Gastroesophageal sphincter (tissue), 4 donors: ENCODE data around the gene SLC49A3. TPM values are rescaled to one million over a fixed set of nuclear protein-coding genes. Genes with fewer than 3 reads are reported as not detected.
A peak's percentile ranks its signal among the peaks of the same experiment; 100 is the strongest.

Experiments used
- ATAC-seq: fragments of 150-250 bp; one replicate; pipeline ENCODE4 v1.9.1; 2016; ENCODE audit warnings: mild to moderate bottlenecking, moderate library complexity
- H3K27ac ChIP-seq, 4 donors: fragments of 200-600 bp; sonication (generic) in 3 of 4; 1 replicate in 3 of 4; 2 replicates in 1 of 4; pipeline ENCODE4 v1.5.1; 2016 to 2019
- H3K27me3 ChIP-seq: fragments of 200-600 bp; sonication (generic); one replicate; pipeline ENCODE4 v1.5.1; 2019
- H3K36me3 ChIP-seq, 2 donors: fragments of 200-600 bp; sonication (generic); one replicate each; pipeline ENCODE4 v1.5.1; 2019; ENCODE audit warnings: control low read depth in 1 of 2
- H3K4me1 ChIP-seq, 3 donors: fragments of 200-600 bp; sonication (generic); 1 replicate in 2 of 3; 2 replicates in 1 of 3; pipeline ENCODE4 v1.5.1; 2016 to 2019; ENCODE audit warnings: control low read depth in 2 of 3
- H3K4me3 ChIP-seq, 2 donors: fragments of 200-600 bp; sonication (generic); one replicate each; pipeline ENCODE4 v1.5.1; 2019; ENCODE audit warnings: mild to moderate bottlenecking in 1 of 2, moderate library complexity in 1 of 2
- H3K9me3 ChIP-seq, 3 donors: fragments of 200-600 bp; sonication (generic); one replicate each; pipeline ENCODE4 v1.5.1; 2017 to 2019; ENCODE audit warnings: control low read depth in 2 of 3
- EP300 ChIP-seq: sonication (generic); formaldehyde crosslinking; IDR thresholded peaks from one replicate; pipeline ENCODE4 v1.6.1; 2017; ENCODE audit warnings: antibody characterized with exemption, mild to moderate bottlenecking
- POLR2A ChIP-seq, 2 donors: fragments of 450-650 bp; IDR thresholded peaks; one replicate each; pipeline ENCODE4 v1.6.1; 2017; ENCODE audit warnings: antibody characterized with exemption in 2 of 2, mild to moderate bottlenecking in 2 of 2, moderate library complexity in 1 of 2
- POLR2AphosphoS5 ChIP-seq: sonication (generic); formaldehyde crosslinking; IDR thresholded peaks from one replicate; pipeline ENCODE4 v1.6.1; 2017; ENCODE audit warnings: antibody characterized with exemption
- WGBS, 2 donors: methylation state at CpG; one replicate each; pipeline ENCODE4 v1.1.5; 2018; ENCODE audit warnings: low coverage in 1 of 2; 5-methylcytosine and 5-hydroxymethylcytosine counted together
- total RNA-seq, 4 donors: library from RNA; depleted of rRNA; stranded (reverse); fragments of >200 nt; gene quantifications; one replicate each; pipeline ENCODE4 v1.1.0, GENCODE V29; 2016
- TF ChIP-seq, protein P1 (sequence below), 4 experiments: fragments of 200-600 bp in 2 of 4; fragments of 450-650 bp in 2 of 4; sonication (generic) in 1 of 4; IDR thresholded peaks; one replicate each; pipeline ENCODE4 v1.5.1; 2017 to 2019; ENCODE audit warnings: antibody characterized with exemption in 4 of 4, mild to moderate bottlenecking in 2 of 4, moderate library complexity in 2 of 4

Gene SLC49A3
- total RNA-seq, 4 donors from 2014 or later = 5.2 to 8.7 (median 7.8) TPM

DNA sequence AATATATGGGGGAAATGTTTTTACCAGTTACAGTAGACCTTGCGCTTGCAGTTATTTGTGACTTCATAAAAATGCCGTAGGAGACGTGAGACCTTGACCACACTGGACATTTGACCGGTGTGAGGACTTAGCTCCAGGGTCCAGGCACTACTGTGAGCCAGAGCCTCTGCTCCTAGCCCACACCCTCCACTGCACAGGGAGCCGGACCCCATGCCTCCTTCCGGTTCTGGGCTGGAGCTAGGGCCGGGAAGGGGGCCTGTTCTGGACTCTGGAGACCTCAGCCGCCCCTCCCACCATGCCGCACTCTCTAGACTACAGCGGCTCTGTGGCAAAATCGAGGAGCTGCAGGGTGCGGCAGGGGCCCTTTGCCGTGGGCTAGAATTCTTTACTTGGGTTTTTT lies 22.0 kb upstream of the SLC49A3 start:
- WGBS, 2 donors = 76 to 91% methylated on average over 5 to 8 of the region's 13 CpGs
- TF ChIP-seq, protein P1, sequence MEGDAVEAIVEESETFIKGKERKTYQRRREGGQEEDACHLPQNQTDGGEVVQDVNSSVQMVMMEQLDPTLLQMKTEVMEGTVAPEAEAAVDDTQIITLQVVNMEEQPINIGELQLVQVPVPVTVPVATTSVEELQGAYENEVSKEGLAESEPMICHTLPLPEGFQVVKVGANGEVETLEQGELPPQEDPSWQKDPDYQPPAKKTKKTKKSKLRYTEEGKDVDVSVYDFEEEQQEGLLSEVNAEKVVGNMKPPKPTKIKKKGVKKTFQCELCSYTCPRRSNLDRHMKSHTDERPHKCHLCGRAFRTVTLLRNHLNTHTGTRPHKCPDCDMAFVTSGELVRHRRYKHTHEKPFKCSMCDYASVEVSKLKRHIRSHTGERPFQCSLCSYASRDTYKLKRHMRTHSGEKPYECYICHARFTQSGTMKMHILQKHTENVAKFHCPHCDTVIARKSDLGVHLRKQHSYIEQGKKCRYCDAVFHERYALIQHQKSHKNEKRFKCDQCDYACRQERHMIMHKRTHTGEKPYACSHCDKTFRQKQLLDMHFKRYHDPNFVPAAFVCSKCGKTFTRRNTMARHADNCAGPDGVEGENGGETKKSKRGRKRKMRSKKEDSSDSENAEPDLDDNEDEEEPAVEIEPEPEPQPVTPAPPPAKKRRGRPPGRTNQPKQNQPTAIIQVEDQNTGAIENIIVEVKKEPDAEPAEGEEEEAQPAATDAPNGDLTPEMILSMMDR (IDR thresholded peaks at IDR 0.05) = no peak
- TF ChIP-seq EP300 (no peak), POLR2AphosphoS5 (no peak)
- peaks cover 0 to 12% of the 10 kb centered on the region in 2 donors for H3K36me3 ChIP-seq
- peaks cover 9 to 41% (median 15%) of the 10 kb centered on the region in 3 donors for H3K4me1 ChIP-seq
- H3K27ac ChIP-seq = no peak overlapping the region
- ATAC-seq = no peak
- H3K27me3 ChIP-seq = no peaks in the 10 kb centered on the region
- no peak overlapping the region for H3K4me3 ChIP-seq
- no peaks in the 10 kb centered on the region for H3K9me3 ChIP-seq

DNA sequence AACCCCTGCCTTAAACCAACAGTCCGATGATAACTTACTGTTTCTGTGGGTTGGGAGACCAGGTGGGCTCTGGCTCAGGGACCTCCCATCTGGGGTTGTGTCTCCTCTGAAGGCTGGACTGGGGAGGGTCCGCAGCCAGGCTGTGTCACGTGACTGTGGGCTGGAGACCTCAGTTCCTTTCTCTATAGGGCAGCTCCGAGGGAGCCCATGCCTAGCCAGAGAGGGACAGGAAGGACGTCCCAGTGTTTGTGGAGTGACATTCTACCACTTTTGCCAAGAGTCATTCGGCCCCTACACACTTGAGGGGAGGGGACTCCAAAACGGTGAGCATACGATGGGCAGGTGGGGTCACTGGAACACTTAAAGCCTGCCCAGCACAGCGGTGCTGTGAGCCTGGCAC lies 21.2 kb upstream of the SLC49A3 start:
- H3K9me3 ChIP-seq = no peaks in the 10 kb centered on the region
- no peaks in the 10 kb centered on the region for H3K27me3 ChIP-seq
- peaks cover 9 to 44% (median 15%) of the 10 kb centered on the region in 3 donors for H3K4me1 ChIP-seq
- H3K4me3 ChIP-seq = no peak overlapping the region
- no peak for ATAC-seq
- peaks cover 0 to 12% of the 10 kb centered on the region in 2 donors for H3K36me3 ChIP-seq
- H3K27ac ChIP-seq = no peak overlapping the region
- 79 to 100% methylated on average over 1 to 4 of the region's 9 CpGs for WGBS, 2 donors
- no peak for TF ChIP-seq EP300
- TF ChIP-seq POLR2A (IDR thresholded peaks at IDR 0.05) = no peak
- TF ChIP-seq, protein P1 (IDR thresholded peaks at IDR 0.05) = no peak
- no peak for TF ChIP-seq POLR2AphosphoS5

DNA sequence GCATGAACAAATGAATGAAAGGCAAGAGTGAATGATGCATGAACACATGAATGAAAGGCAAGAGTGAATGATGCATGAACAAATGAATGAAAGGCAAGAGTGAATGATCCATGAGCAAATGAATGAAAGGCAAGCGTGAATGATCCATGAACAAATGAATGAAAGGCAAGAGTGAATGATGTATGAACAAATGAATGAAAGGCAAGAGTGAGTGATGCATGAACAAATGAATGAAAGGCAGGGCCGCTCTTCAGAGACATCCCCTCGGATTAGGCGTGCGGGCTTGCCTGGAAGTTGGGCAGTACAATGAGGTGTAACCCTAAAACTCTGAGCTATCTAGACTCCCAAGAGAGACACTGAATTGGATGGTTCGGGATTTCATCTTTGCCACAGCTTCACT lies 20.4 kb upstream of the SLC49A3 start:
- Histone ChIP-seq H3K36me3 (peaks cover 0 to 9% of the 10 kb centered on the region in 2 donors), H3K9me3 (no peaks in the 10 kb centered on the region), H3K4me3 (no peak overlapping the region), H3K27ac (no peak overlapping the region), H3K27me3 (no peaks in the 10 kb centered on the region), H3K4me1 (peaks cover 9 to 51% (median 15%) of the 10 kb centered on the region in 3 donors)
- no peak for TF ChIP-seq POLR2A (IDR thresholded peaks at IDR 0.05)
- TF ChIP-seq, protein P1 (IDR thresholded peaks at IDR 0.05) = no peak
- no peak for ATAC-seq
- WGBS, 2 donors = 91 to 92% methylated on average over 5 to 6 of the region's 6 CpGs

DNA sequence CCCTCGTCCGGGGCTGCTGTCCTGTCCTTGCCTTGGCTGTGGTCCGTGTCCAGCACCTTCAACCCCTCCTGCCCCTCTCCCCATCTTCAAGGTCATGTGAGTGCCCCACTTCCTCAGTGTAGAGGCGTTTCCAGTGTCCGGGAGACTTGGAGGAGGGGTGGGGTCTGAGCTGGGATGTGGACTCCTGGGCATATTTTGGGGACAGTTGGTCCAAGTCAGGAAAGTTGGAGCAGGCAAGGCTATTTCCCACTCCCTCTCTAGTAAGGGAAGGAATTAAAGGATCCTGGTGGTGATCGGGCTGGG lies 19.6 kb upstream of the SLC49A3 start:
- H3K27me3 ChIP-seq = no peaks in the 10 kb centered on the region
- no peak for ATAC-seq
- H3K4me3 ChIP-seq = peak overlapping the region in 1 of 2 donors; percentile 0
- no peaks in the 10 kb centered on the region for H3K9me3 ChIP-seq
- no peak overlapping the region for H3K27ac ChIP-seq
- H3K36me3 ChIP-seq = peaks cover 0 to 4% of the 10 kb centered on the region in 2 donors
- no peak for TF ChIP-seq EP300
- TF ChIP-seq, protein P1 (IDR thresholded peaks at IDR 0.05) = no peak
- TF ChIP-seq POLR2A (IDR thresholded peaks at IDR 0.05) = no peak
- no peak for TF ChIP-seq POLR2AphosphoS5
- 82 to 100% methylated on average over 1 to 3 of the region's 6 CpGs for WGBS, 2 donors
- H3K4me1 ChIP-seq = peaks cover 9 to 51% (median 15%) of the 10 kb centered on the region in 3 donors

DNA sequence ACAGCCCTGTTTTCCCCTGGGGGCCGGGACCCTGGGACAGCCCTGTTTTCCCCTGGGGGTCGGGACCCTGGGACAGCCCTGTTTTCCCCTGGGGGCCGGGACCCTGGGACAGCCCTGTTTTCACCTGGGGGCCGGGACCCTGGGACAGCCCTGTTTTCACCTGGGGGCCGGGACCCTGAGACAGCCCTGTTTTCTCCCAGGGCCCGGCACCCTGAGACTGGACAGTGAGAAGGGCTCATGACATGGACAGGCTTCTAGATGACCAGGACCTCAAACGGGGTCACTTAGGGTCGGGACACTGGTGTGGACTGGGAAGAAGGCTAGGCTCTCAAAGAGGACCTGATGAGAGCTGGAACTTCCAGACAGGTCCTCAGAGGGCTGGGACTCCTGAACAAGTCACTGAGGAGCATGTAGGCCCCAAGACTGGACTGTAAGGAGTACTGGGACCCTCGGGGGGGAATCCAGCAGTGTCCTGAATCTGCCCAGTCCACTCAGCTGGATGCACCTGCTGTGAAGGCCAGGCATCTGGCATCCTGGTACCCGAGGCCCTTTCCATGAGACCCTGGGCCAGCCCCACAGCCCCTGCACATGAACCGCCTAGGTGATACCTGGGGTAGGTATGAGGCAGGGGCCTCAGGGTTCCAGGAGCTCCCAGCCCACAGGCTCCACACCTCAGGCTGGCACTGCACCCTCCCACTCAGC lies 19.1 kb upstream of the SLC49A3 start:
- Histone ChIP-seq H3K4me1 (peaks cover 9 to 51% (median 15%) of the 10 kb centered on the region in 3 donors), H3K36me3 (peaks cover 0 to 4% of the 10 kb centered on the region in 2 donors), H3K9me3 (no peaks in the 10 kb centered on the region), H3K27ac (no peak overlapping the region), H3K27me3 (no peaks in the 10 kb centered on the region), H3K4me3 (peak overlapping the region in 1 of 2 donors; percentile 99)
- 67% methylated on average over 1 of the region's 11 CpGs; no CpG with 5 or more reads in 1 of the 2 donors for WGBS, 2 donors
- TF ChIP-seq, protein P1 (IDR thresholded peaks at IDR 0.05) = no peak
- TF ChIP-seq POLR2A (IDR thresholded peaks at IDR 0.05) (no peak), POLR2AphosphoS5 (no peak), EP300 (no peak)
- no peak for ATAC-seq
